Measurements from ENCODE around the gene YWHAQ. TPM values are rescaled to one million over a fixed set of nuclear protein-coding genes. Genes with fewer than 3 reads are reported as not detected.

The YWHAQ gene
- total RNA-seq, 1 donor from 2014 or later, result 418 TPM

GRCh38 chr2:9570182-9571060 lies 60.4 kb downstream of the YWHAQ start:
- DNase-seq (ENCODE audit: low read depth), result no peak
- H3K4me3 ChIP-seq (ENCODE audit: low read depth, low read length), result no peak overlapping the region
- TF ChIP-seq CTCF (conservative IDR thresholded peaks at IDR 0.05; ENCODE audit: low read depth, low read length), result peak; percentile 17

GRCh38 chr2:9565436-9566153 lies 65.2 kb downstream of the YWHAQ start:
- no peak for TF ChIP-seq CTCF (conservative IDR thresholded peaks at IDR 0.05; ENCODE audit: low read depth, low read length)

GRCh38 chr2:9560628-9561027 lies 70.2 kb downstream of the YWHAQ start:
- TF ChIP-seq CTCF (conservative IDR thresholded peaks at IDR 0.05; ENCODE audit: low read depth, low read length), result no peak
- no peak overlapping the region for H3K4me3 ChIP-seq (ENCODE audit: low read depth, low read length)
- DNase-seq (ENCODE audit: low read depth), result no peak

More at GRCh38 chr2:9565436-9566153, 65.2 kb downstream of the YWHAQ start:
- H3K4me3 ChIP-seq (ENCODE audit: low read depth, low read length), result peak overlapping the region; percentile 21
- DNase-seq (ENCODE audit: low read depth), result peak; percentile 84

GRCh38 chr2:9558948-9559381 lies 71.8 kb downstream of the YWHAQ start:
- TF ChIP-seq CTCF (conservative IDR thresholded peaks at IDR 0.05; ENCODE audit: low read depth, low read length), result no peak
- peak; percentile 45 for DNase-seq (ENCODE audit: low read depth)
- no peak overlapping the region for H3K4me3 ChIP-seq (ENCODE audit: low read depth, low read length)

GRCh38 chr2:9556121-9556743 lies 74.6 kb downstream of the YWHAQ start:
- DNase-seq (ENCODE audit: low read depth), result no peak
- peak overlapping the region; percentile 81 for H3K4me3 ChIP-seq (ENCODE audit: low read depth, low read length)
- TF ChIP-seq CTCF (conservative IDR thresholded peaks at IDR 0.05; ENCODE audit: low read depth, low read length), result no peak

GRCh38 chr2:9555297-9556120 lies 75.3 kb downstream of the YWHAQ start, which contains the start of gene ADAM17:
TSS of gene ADAM17 (minus strand) at chr2:9555830. CDS start at chr2:9555605, 225 bp downstream.
- peak; percentile 58 for TF ChIP-seq CTCF (conservative IDR thresholded peaks at IDR 0.05; ENCODE audit: low read depth, low read length)
- H3K4me3 ChIP-seq (ENCODE audit: low read depth, low read length), result peak within 1 kb of the TSS; percentile 81
- DNase-seq (ENCODE audit: low read depth), result no peak
